Kidney (tissue), 14 donors: ENCODE data around the gene SLC50A1. TPM values are rescaled to one million over a fixed set of nuclear protein-coding genes. Genes with fewer than 3 reads are reported as not detected.
"Not testable (repeated sequence)": the region's sequence is repeated elsewhere in the genome, so short reads cannot be mapped to it uniquely, and the experiment has no call there.

Source experiments
- DNase-seq, 5 donors: peaks; one replicate each; pipeline ENCODE4 v3.0.0-alpha.2; 2013 to 2020
- FAIRE-seq: peaks from 2 replicates; lab custom pipeline; 2012; peaks lifted over from hg19 to GRCh38; lab: Jason Lieb, UNC
- H3K27ac ChIP-seq, 2 donors: one replicate each; pipeline ENCODE4 v1.7.0; 2013; ENCODE audit warnings: low read depth in 2 of 2, low read length in 2 of 2, inconsistent platforms in 1 of 2
- H3K27me3 ChIP-seq: one replicate; pipeline ENCODE4 v1.7.1; 2013; ENCODE audit warnings: low read length, inconsistent platforms; ENCODE audit not compliant: control insufficient read depth, insufficient read depth
- H3K36me3 ChIP-seq, 3 donors: one replicate each; pipeline versions ENCODE4 v1.7.0 to v1.7.1; 2013; ENCODE audit warnings: low read length in 3 of 3, control low read depth in 1 of 3, inconsistent platforms in 1 of 3; ENCODE audit not compliant: insufficient read depth in 3 of 3, control insufficient read depth in 2 of 3
- H3K4me1 ChIP-seq, 3 donors: one replicate each; pipeline versions ENCODE4 v1.7.0 to v1.7.1; 2013; ENCODE audit warnings: low read length in 3 of 3, inconsistent platforms in 1 of 3, low read depth in 1 of 3; ENCODE audit not compliant: control insufficient read depth in 2 of 3, insufficient read depth in 2 of 3
- H3K4me3 ChIP-seq, 3 donors: one replicate each; pipeline versions ENCODE4 v1.7.0 to v1.8.1; 2013; ENCODE audit warnings: low read length in 3 of 3, control low read depth in 1 of 3, inconsistent platforms in 1 of 3
- H3K9ac ChIP-seq, 3 donors: one replicate each; pipeline versions ENCODE4 v1.7.0 to v1.7.1; 2013; ENCODE audit warnings: low read length in 3 of 3, control low read depth in 1 of 3, inconsistent platforms in 1 of 3
- H3K9me3 ChIP-seq, 3 donors: one replicate each; pipeline versions ENCODE4 v1.7.0 to v1.7.1; 2013; ENCODE audit warnings: low read length in 3 of 3, control low read depth in 1 of 3, inconsistent platforms in 1 of 3; ENCODE audit not compliant: control insufficient read depth in 2 of 3, insufficient read depth in 1 of 3
- intact Hi-C: fragments of 100-400 bp; cut with DNase I; formaldehyde crosslinking; loops from one replicate; pipeline ENCODE4 v1.11.1; 2022
- polyA plus RNA-seq: library from polyadenylated mRNA; stranded (reverse); fragments of 350-450 nt; fragmentation: Illumina TruSeq; extraction: RNeasy Lipid Tissue Mini Kit (QIAGEN cat#74804); gene quantifications from one replicate; pipeline ENCODE4 v1.2.3, GENCODE V29; 2014; ENCODE audit warnings: low read depth, low replicate concordance; ENCODE audit not compliant: insufficient read depth
- total RNA-seq: library from RNA; stranded (reverse); fragmentation: NEBNext Ultra II Directional; extraction: Animal tissue kit (Norgen Biotek cat#: 25700); gene quantifications from one replicate; pipeline ENCODE4 v1.2.1, GENCODE V29; 2021
- TF ChIP-seq, protein P1 (sequence below): IDR thresholded peaks from 3 replicates; pipeline ENCODE4 v1.5.1; 2012; ENCODE audit warnings: mild to moderate bottlenecking, moderate library complexity, borderline replicate concordance; ENCODE audit not compliant: insufficient read depth; ENCODE audit errors: extremely low read depth
- donor health status: control.
- donor health status: control.
- donor health status: control.
- donor health status: control.
- donor health status: control.
- donor health status: DM: yes; HTN: yes; CAD: no.
- donor health status: Normal renal cell carcinoma (clear cell type).

Gene SLC50A1
- total and polyA plus RNA-seq, 2 donors from 2014 or later: 34.8 to 61.8 TPM

DNA sequence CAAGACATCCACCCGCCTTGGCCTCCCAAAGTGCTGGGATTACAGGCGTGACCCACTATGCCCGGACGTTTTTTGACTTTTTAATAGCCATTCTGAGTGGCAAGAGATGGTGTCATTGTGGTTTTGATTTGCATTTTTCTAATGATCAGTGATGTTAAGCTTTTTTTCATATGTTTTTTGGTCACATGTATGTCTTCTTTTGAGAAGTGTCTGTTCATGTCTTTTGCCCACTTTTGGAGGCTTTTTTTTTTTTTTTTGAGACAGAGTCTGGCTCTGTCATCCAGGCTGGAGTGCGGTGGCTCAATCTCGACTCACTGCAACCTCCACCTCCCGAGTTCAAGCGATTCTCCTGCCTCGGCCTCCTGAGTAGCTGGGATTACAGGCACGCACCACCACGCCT, 29.0 kb downstream of the SLC50A1 start:
- intact Hi-C loops: loop anchor here (5.0 kb wide), 1 partner anchor 72 kb away; no protein-coding TSS in a partner anchor
- peaks cover 4 to 10% (median 8%) of the 10 kb centered on the region in 3 donors for H3K36me3 ChIP-seq
- not testable (repeated sequence) for H3K9me3 ChIP-seq, H3K4me1 ChIP-seq, FAIRE-seq, H3K27ac ChIP-seq, H3K4me3 ChIP-seq, H3K9ac ChIP-seq, H3K27me3 ChIP-seq
- peak in 1 of 5 donors; percentile 5 for DNase-seq

DNA sequence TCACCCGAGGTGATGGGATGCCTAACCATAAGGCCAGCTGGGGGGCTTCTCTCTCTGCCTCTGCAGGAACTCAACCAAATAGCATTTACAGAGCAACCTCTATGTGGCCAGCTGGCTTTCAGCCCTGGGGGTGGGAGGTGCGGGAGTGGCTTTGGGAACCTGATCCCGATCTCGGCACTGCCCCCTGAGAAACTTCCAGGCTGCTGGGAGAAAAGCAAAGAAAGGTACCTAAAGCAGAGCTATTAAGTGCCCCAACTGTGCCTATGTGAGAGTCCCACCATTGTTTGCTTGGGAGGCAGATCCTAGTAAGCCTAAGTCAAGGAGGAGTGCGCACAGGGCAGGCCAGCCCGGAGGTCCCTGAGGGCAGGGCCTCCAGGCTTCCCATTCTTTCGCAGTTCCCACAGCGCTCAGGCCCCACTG, 30.4 kb downstream of the SLC50A1 start:
- Histone ChIP-seq H3K4me1 (peaks cover 0 to 9% (median 4%) of the 10 kb centered on the region in 3 donors), H3K9me3 (no peaks in the 10 kb centered on the region), H3K9ac (no peak overlapping the region), H3K27ac (peak overlapping the region in 1 of 2 donors; percentile 33), H3K27me3 (no peaks in the 10 kb centered on the region), H3K4me3 (no peak overlapping the region), H3K36me3 (peaks cover 4 to 15% (median 10%) of the 10 kb centered on the region in 3 donors)
- intact Hi-C loops: loop anchor here (5.0 kb wide), 1 partner anchor 74 kb away; no protein-coding TSS in a partner anchor
- TF ChIP-seq, protein P1, sequence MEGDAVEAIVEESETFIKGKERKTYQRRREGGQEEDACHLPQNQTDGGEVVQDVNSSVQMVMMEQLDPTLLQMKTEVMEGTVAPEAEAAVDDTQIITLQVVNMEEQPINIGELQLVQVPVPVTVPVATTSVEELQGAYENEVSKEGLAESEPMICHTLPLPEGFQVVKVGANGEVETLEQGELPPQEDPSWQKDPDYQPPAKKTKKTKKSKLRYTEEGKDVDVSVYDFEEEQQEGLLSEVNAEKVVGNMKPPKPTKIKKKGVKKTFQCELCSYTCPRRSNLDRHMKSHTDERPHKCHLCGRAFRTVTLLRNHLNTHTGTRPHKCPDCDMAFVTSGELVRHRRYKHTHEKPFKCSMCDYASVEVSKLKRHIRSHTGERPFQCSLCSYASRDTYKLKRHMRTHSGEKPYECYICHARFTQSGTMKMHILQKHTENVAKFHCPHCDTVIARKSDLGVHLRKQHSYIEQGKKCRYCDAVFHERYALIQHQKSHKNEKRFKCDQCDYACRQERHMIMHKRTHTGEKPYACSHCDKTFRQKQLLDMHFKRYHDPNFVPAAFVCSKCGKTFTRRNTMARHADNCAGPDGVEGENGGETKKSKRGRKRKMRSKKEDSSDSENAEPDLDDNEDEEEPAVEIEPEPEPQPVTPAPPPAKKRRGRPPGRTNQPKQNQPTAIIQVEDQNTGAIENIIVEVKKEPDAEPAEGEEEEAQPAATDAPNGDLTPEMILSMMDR: no peak
- peak in 4 of 5 donors; percentile 68 to 78 (median 74) for DNase-seq
- no peak for FAIRE-seq

- FAIRE-seq: no peak
- H3K27me3 ChIP-seq: no peaks in the 10 kb centered on the region
- H3K9me3 ChIP-seq: no peaks in the 10 kb centered on the region
- intact Hi-C loops: loop anchor here (5.0 kb wide), 1 partner anchor 74 kb away; no protein-coding TSS in a partner anchor
- DNase-seq: peak; percentile 54 to 90 (median 81)
- H3K4me1 ChIP-seq: peaks cover 0 to 9% (median 4%) of the 10 kb centered on the region in 3 donors
- peak overlapping the region; percentile 33 to 47 for H3K27ac ChIP-seq
- TF ChIP-seq, protein P1: no peak
- no peak overlapping the region for H3K4me3 ChIP-seq
- H3K9ac ChIP-seq: no peak overlapping the region
- peaks cover 4 to 15% (median 10%) of the 10 kb centered on the region in 3 donors for H3K36me3 ChIP-seq
Measured at GRCh38 chr1:155166471-155167165, 31.0 kb downstream of the SLC50A1 start.
